GM12878 (cell line): ENCODE data around the gene ZCCHC13. TPM values are rescaled to one million over a fixed set of nuclear protein-coding genes. Genes with fewer than 3 reads are reported as not detected.

ENCODE experiments used
- ATAC-seq: fragments of 200-7000 bp; cut with Tn5 transposase; 3 replicates; pipeline ENCODE4 v1.9.1; 2020; ENCODE audit warnings: mild to moderate bottlenecking, moderate library complexity
- BruUV-seq: library from RNA; stranded (reverse); fragments of 400-500 nt; replicated peaks from 2 replicates; lab custom pipeline; 2021; lab: Mats Ljungman, UMichigan
- CTCF ChIA-PET: fragments of 300-600 bp; sonication (Branson Sonifier 250); formaldehyde crosslinking; extraction: SDS; loops from one replicate; lab custom pipeline; 2021; ENCODE audit warnings: inconsistent platforms; lab: Yijun Ruan, JAX
- POLR2A ChIA-PET: fragments of 350-600 bp; formaldehyde crosslinking; extraction: SDS; loops from one replicate; lab custom pipeline; 2021; ENCODE audit warnings: inconsistent platforms; lab: Charles Lee
- RAD21 ChIA-PET: fragments of 300-600 bp; sonication (Branson Sonifier 250); formaldehyde crosslinking; loops from one replicate; lab custom pipeline; 2023; ENCODE audit warnings: antibody characterized with exemption; ENCODE audit not compliant: unreplicated experiment; lab: Charles Lee
- SMC1A ChIA-PET: fragments of 300-600 bp; sonication (Branson Sonifier 250); formaldehyde crosslinking; loops from one replicate; lab custom pipeline; 2023; ENCODE audit not compliant: unreplicated experiment, uncharacterized antibody; lab: Charles Lee
- DNase-seq: peaks from one replicate; pipeline ENCODE4 v3.0.0-alpha.2; 2011; ENCODE audit warnings: low read depth, low spot score
- FAIRE-seq: peaks from 3 replicates; lab custom pipeline; 2011; peaks lifted over from hg19 to GRCh38; lab: Jason Lieb, UNC
- H2AFZ ChIP-seq: 2 replicates; pipeline ENCODE4 v1.6.0; 2011; ENCODE audit warnings: low read depth, low read length, control low read depth; ENCODE audit not compliant: control insufficient read depth
- H3K27ac ChIP-seq: 2 replicates; pipeline ENCODE4 v1.5.1; 2011; ENCODE audit warnings: control low read depth; ENCODE audit not compliant: control insufficient read depth, insufficient read depth
- H3K27me3 ChIP-seq, 2 experiments: replicated peaks in 1 of 2; 2 replicates each; pipeline versions ENCODE4 v1.6.0 to v1.6.1; 2011; ENCODE audit warnings: low read length in 1 of 2; ENCODE audit not compliant: control insufficient read depth in 2 of 2, insufficient read depth in 2 of 2
- H3K36me3 ChIP-seq, 2 experiments: 2 replicates each; pipeline ENCODE4 v1.5.1; 2011; ENCODE audit warnings: low read length in 1 of 2; ENCODE audit not compliant: control insufficient read depth in 2 of 2, insufficient read depth in 2 of 2
- H3K4me1 ChIP-seq: 2 replicates; pipeline ENCODE4 v1.6.1; 2011; ENCODE audit warnings: mild to moderate bottlenecking, low read length, moderate library complexity, mixed read lengths; ENCODE audit not compliant: control insufficient read depth, insufficient read depth
- H3K4me2 ChIP-seq: 2 replicates; pipeline ENCODE4 v1.6.0; 2011; ENCODE audit warnings: control low read depth; ENCODE audit not compliant: control insufficient read depth, insufficient read depth
- H3K4me3 ChIP-seq: fragments of 200-600 bp; sonication (generic); 2 replicates; pipeline ENCODE4 v1.5.1; 2016
- H3K79me2 ChIP-seq: 2 replicates; pipeline ENCODE4 v1.6.0; 2011; ENCODE audit warnings: low read length; ENCODE audit not compliant: control insufficient read depth, insufficient read depth
- H3K9ac ChIP-seq: 2 replicates; pipeline ENCODE4 v1.8.0; 2011; ENCODE audit warnings: low read length, control low read depth, mixed read lengths; ENCODE audit not compliant: control insufficient read depth, insufficient read depth
- H3K9me3 ChIP-seq: replicated peaks from 3 replicates; pipeline ENCODE4 v1.5.1; 2011; ENCODE audit warnings: mild to moderate bottlenecking, low read length; ENCODE audit not compliant: control insufficient read depth, insufficient read depth
- H4K20me1 ChIP-seq: 2 replicates; pipeline ENCODE4 v1.6.0; 2011; ENCODE audit not compliant: control insufficient read depth, insufficient read depth
- CHD4 ChIP-seq: fragments of 200-600 bp; sonication (generic); IDR thresholded peaks from 2 replicates; pipeline ENCODE4 v1.6.1; 2016; ENCODE audit warnings: mild to moderate bottlenecking
- IKZF2 ChIP-seq, 2 experiments: fragments of 450-650 bp; IDR thresholded peaks; 2 replicates each; pipeline ENCODE4 v1.6.1; 2017; ENCODE audit warnings: mild to moderate bottlenecking in 2 of 2, moderate library complexity in 2 of 2
- JUNB ChIP-seq: IDR thresholded peaks from 2 replicates; pipeline ENCODE4 v1.6.1; 2016; ENCODE audit warnings: antibody characterized with exemption, mild to moderate bottlenecking
- NFYA ChIP-seq: IDR thresholded peaks from 2 replicates; pipeline ENCODE4 v1.6.1; 2011; ENCODE audit warnings: low read depth, mild to moderate bottlenecking, low read length, improper control_type of control experiment, borderline replicate concordance
- PAX8 ChIP-seq: fragments of 450-650 bp; IDR thresholded peaks from 2 replicates; pipeline ENCODE4 v1.6.1; 2017; ENCODE audit warnings: mild to moderate bottlenecking, moderate library complexity
- PML ChIP-seq: IDR thresholded peaks from 2 replicates; pipeline ENCODE4 v1.6.1; 2012; ENCODE audit warnings: low read length, inconsistent platforms
- SUPT20H ChIP-seq: IDR thresholded peaks from 2 replicates; pipeline ENCODE4 v1.6.1; 2011; ENCODE audit warnings: low read depth, mild to moderate bottlenecking, low read length, moderate library complexity, borderline replicate concordance; ENCODE audit not compliant: control insufficient read depth
- TARDBP ChIP-seq: IDR thresholded peaks from 2 replicates; pipeline ENCODE4 v1.6.1; 2016; ENCODE audit warnings: borderline replicate concordance
- YY1 ChIP-seq: IDR thresholded peaks from 2 replicates; pipeline ENCODE4 v1.6.1; 2011; ENCODE audit warnings: low read depth, mild to moderate bottlenecking, low read length
- ZZZ3 ChIP-seq: IDR thresholded peaks from 2 replicates; pipeline ENCODE4 v1.6.1; 2011; ENCODE audit warnings: low read depth; ENCODE audit not compliant: control insufficient read depth, insufficient read length
- WGBS: methylation state at CpG from one replicate; pipeline ENCODE4 v1.1.6; 2016; ENCODE audit warnings: low lambda C conversion rate; ENCODE audit not compliant: insufficient replicate concordance, insufficient coverage; ENCODE audit errors: missing lambda C conversion rate; 5-methylcytosine and 5-hydroxymethylcytosine counted together
- in situ Hi-C: fragments of 300-500 bp; cut with MboI; formaldehyde crosslinking; loops from 9 replicates; pipeline ENCODE4 v1.14.3; 2018; ENCODE audit warnings: mixed read lengths
- intact Hi-C: fragments of 100-400 bp; cut with micrococcal nuclease; formaldehyde crosslinking; loops from one replicate; pipeline ENCODE4 v1.14.2; 2022; ENCODE audit not compliant: unreplicated experiment
- polyA plus RNA-seq, 11 experiments: library from polyadenylated mRNA; depleted of rRNA in 4 of 11; unstranded in 6 of 11; stranded (reverse) in 5 of 11; fragments of >200 nt; fragmentation: Nextera tagmentation in 4 of 11; fragmentation: Illumina TruSeq in 1 of 11; extraction: Ambion mirVana in 4 of 11; extraction: Trizol in 1 of 11; gene quantifications; 1 replicate in 1 of 11; 2 replicates in 10 of 11; pipeline versions ENCODE4 v1.2.1 to v1.2.3, GENCODE V29; 2011 to 2016; ENCODE audit warnings: inconsistent platforms in 2 of 11, missing spikeins in 2 of 11, low read depth in 1 of 11
- total RNA-seq, 4 experiments: library from RNA; depleted of rRNA in 3 of 4; stranded (reverse); fragments of >200 nt in 3 of 4; fragmentation: Illumina TruSeq in 1 of 4; extraction: Trizol in 1 of 4; gene quantifications; 2 replicates each; pipeline versions ENCODE4 v1.2.1 to v1.2.3, GENCODE V29; 2013 to 2021
- TF ChIP-seq, protein P1 (sequence below): fragments of 450-650 bp; formaldehyde crosslinking; IDR thresholded peaks from 2 replicates; pipeline ENCODE4 v1.4.0; 2022; ENCODE audit warnings: mild to moderate bottlenecking, moderate library complexity

Gene ZCCHC13
- total and polyA plus RNA-seq, 10 of the 15 experiments (the other 5 are each of a cell fraction or from before 2014, with no cell fraction given): not detected

DNA sequence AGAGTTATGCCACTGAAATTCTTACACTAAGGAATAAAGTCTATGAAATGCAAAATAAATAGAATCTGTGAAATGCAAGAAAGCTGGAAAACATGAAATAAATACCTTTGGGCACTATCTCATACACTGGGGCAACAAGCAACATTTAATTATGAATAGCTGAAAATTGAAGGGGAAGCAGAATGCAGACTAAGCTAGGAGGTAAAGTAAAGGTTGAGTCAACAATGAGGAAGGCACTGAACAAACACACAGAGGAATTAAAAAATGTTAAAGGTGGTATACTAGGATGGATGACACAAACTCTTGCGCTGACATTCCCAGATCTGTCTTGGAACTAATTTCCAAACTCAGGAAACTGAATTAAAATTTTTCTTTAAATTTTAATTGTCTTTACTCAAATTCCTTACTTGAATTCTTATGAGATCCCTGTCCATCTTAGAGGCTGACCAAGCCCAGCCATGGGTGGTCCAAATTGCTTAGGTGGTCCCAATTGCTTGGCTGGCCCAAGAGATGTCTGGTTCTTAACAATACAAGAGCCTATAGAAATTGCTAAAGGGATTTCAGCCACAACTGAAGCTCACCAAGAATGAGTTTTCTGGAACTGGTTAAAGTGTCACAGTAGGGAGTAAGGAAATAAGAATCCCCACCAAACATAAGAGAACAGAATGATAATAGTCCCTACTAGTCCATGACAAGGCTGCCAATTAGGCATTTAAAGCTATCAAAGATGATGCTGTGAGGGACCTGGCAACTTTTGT is 41.3 kb upstream of the ZCCHC13 start:
- ATAC-seq (no peak), FAIRE-seq (no peak), DNase-seq (no peak)
- Histone ChIP-seq H3K27ac (no peak overlapping the region), H3K27me3 (no peaks in the 10 kb centered on the region), H3K4me3 (no peak overlapping the region), H3K4me2 (no peak overlapping the region), H4K20me1 (no peaks in the 10 kb centered on the region), H3K9ac (no peak overlapping the region), H2AFZ (no peak overlapping the region), H3K4me1 (no peaks in the 10 kb centered on the region), H3K36me3 (no peaks in the 10 kb centered on the region; a peak in 1 of 4 replicates)
- ChIA-PET POLR2A (interaction anchor here (0.6 kb wide), 1 partner anchor 343 kb away, joined by 3 read pairs; no protein-coding TSS in a partner anchor), CTCF (no interaction called here), SMC1A (interaction anchor here (1.5 kb wide), 1 partner anchor 9 kb away, joined by 3 read pairs; no protein-coding TSS in a partner anchor)
- intact Hi-C loops: no loop called here
- in situ Hi-C loops: no loop called here
- 50% methylated on average over 1 of the region's 1 CpG for WGBS
- BruUV-seq: no TSS peak
- TF ChIP-seq PAX8: no peak
- no peak for TF ChIP-seq NFYA
- no peak for TF ChIP-seq IKZF2 (IDR thresholded peaks at IDR 0.05)
- no peak for TF ChIP-seq ZZZ3
- TF ChIP-seq CHD4: no peak
- no peak for TF ChIP-seq YY1
- TF ChIP-seq PML: no peak
- no peak for TF ChIP-seq JUNB
- no peak for TF ChIP-seq SUPT20H
- TF ChIP-seq, protein P1, sequence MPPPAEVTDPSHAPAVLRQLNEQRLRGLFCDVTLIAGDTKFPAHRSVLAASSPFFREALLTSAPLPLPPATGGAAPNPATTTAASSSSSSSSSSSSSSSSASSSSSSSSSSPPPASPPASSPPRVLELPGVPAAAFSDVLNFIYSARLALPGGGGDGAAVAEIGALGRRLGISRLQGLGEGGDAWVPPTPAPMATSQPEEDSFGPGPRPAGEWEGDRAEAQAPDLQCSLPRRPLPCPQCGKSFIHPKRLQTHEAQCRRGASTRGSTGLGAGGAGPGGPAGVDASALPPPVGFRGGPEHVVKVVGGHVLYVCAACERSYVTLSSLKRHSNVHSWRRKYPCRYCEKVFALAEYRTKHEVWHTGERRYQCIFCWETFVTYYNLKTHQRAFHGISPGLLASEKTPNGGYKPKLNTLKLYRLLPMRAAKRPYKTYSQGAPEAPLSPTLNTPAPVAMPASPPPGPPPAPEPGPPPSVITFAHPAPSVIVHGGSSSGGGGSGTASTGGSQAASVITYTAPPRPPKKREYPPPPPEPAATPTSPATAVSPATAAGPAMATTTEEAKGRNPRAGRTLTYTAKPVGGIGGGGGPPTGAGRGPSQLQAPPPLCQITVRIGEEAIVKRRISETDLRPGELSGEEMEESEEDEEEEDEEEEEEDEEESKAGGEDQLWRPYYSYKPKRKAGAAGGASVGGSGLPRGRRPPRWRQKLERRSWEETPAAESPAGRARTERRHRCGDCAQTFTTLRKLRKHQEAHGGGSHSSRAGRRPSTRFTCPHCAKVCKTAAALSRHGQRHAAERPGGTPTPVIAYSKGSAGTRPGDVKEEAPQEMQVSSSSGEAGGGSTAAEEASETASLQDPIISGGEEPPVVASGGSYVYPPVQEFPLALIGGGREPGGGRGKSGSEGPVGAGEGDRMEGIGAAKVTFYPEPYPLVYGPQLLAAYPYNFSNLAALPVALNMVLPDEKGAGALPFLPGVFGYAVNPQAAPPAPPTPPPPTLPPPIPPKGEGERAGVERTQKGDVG (CRISPR knock-in tag): no peak
- TF ChIP-seq TARDBP: no peak
- TF ChIP-seq, all 136 proteins: peak for 0
- RAD21 ChIA-PET: no interaction called here
- Histone ChIP-seq H3K9me3 (no peaks in the 10 kb centered on the region), H3K79me2 (no peaks in the 10 kb centered on the region)
